Neural progenitor cell (in vitro differentiated cells): ENCODE data around the gene KCTD18.

ENCODE experiments used
- CTCF ChIP-seq: fragments of 200-600 bp; sonication (generic); IDR thresholded peaks from 2 replicates; pipeline ENCODE4 v1.5.1; 2017; ENCODE audit warnings: antibody characterized with exemption, mild to moderate bottlenecking
- EZH2 ChIP-seq: fragments of 200-600 bp; sonication (generic); IDR thresholded peaks from 2 replicates; pipeline ENCODE4 v1.6.1; 2017; ENCODE audit warnings: antibody characterized with exemption, mild to moderate bottlenecking, moderate library complexity

GRCh38 chr2:200540793-200541192 is 30.9 kb upstream of the KCTD18 start:
- TF ChIP-seq EZH2 (no peak), CTCF (no peak)
